D721Med (cell line): ENCODE measurements around the gene KAZALD1.
"Not testable (repeated sequence)": the region's sequence is repeated elsewhere in the genome, so short reads cannot be mapped to it uniquely, and the experiment has no call there.

ENCODE experiments used
- DNase-seq: peaks from one replicate; pipeline ENCODE4 v3.0.0; 2011; ENCODE audit warnings: low spot score; ENCODE audit not compliant: insufficient read length
- FAIRE-seq: peaks from 2 replicates; lab custom pipeline; 2011; peaks lifted over from hg19 to GRCh38; lab: Jason Lieb, UNC
- TF ChIP-seq, protein P1 (sequence below): IDR thresholded peaks from 2 replicates; pipeline ENCODE4 v1.5.1; 2012; ENCODE audit warnings: mild to moderate bottlenecking, control low read depth; ENCODE audit not compliant: insufficient read depth; ENCODE audit errors: missing control alignments

Gene KAZALD1

DNA sequence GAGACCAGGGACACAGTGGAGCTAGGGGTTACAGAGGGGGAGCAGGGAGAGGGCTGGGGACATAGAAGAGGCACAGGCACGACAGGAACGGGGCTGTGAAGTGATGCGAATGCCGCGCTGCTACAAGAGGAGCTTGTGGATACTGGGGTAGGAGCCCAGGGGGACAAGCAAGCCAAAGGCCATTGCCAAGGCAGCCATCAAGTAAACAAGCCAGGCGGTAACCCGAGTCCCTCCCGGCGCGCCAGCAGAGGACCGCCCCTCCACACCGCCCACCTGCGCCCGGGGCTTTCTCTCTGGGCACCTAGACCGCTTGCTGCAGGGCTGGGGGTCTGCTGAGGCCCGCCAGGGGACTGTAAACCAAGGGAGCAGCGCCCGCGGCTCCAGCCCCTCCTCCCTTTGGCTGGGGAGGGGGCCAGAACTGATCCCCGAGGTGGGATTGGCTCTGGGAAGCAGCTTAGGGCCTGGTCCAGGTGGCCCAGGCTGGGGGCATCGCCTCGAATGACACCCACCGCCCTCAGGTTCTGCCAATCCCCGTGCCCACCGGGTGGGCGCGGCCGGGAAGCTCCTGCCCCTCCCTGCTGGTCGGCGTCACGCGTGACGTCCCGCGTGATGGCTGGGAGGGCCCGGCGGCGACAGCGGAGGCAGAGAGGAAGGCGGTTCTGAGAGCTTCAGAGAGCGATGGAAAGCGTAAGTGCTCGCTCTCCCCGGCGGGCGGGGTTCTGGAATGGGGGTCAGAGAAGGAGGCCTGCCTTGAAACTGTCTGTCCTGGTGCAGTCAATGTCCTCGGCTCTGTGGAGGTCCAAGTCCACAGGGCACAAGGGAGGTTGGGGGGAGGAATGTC is 29.8 kb upstream of the KAZALD1 start:
- DNase-seq, result peak; percentile 44
- FAIRE-seq, result no peak
- TF ChIP-seq, protein P1, sequence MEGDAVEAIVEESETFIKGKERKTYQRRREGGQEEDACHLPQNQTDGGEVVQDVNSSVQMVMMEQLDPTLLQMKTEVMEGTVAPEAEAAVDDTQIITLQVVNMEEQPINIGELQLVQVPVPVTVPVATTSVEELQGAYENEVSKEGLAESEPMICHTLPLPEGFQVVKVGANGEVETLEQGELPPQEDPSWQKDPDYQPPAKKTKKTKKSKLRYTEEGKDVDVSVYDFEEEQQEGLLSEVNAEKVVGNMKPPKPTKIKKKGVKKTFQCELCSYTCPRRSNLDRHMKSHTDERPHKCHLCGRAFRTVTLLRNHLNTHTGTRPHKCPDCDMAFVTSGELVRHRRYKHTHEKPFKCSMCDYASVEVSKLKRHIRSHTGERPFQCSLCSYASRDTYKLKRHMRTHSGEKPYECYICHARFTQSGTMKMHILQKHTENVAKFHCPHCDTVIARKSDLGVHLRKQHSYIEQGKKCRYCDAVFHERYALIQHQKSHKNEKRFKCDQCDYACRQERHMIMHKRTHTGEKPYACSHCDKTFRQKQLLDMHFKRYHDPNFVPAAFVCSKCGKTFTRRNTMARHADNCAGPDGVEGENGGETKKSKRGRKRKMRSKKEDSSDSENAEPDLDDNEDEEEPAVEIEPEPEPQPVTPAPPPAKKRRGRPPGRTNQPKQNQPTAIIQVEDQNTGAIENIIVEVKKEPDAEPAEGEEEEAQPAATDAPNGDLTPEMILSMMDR, result no peak

DNA sequence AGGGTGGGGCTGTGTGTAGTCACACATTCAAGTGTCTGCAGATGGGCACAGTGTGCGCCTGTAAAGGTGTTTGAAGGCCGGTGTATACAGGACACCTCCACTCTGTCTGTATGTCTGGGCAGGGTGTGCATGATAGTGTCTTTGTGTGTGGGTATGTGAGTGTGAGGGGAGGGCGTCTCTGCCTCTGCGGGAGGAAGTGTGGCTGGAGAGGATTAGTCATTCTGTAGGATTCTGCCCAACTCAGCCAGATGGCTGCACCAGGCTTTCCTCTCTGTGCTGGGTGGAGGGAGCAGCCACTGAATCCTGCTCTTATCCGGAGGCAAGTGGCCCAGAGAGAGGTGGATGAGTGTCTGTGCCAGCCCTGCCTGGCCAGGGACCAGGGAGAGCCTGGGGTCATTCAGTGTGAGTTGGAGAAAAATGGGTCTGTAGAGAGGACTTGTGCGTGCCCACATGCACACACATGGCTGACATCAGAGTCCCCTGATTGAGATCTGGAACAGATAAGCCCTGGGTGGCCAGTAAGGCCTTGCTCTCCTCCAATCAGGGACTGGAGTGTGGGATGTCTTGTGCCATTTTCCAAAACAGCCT is 29.1 kb upstream of the KAZALD1 start:
- FAIRE-seq (no peak), DNase-seq (peak; percentile 44)
- TF ChIP-seq, protein P1, result no peak

DNA sequence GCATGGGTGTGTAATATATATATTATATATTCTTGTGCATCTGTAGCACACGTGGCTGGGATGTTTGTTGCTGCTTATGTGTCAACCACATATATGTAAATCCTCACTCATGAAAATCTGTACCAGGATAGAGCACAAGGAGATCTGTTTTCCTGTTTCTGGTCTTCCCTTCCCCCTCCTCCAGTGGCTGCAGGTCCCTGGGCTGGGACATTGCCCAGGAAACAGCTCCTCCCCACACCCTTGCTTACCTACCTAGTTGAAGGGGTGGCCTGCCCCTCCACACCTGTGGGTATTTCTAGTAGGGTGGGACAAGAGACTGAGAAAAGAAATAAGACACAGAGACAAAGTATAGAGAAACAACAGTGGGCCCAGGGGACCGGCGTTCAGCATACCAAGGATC is 28.5 kb upstream of the KAZALD1 start:
- DNase-seq (no peak), FAIRE-seq (no peak)
- TF ChIP-seq, protein P1, result no peak

DNA sequence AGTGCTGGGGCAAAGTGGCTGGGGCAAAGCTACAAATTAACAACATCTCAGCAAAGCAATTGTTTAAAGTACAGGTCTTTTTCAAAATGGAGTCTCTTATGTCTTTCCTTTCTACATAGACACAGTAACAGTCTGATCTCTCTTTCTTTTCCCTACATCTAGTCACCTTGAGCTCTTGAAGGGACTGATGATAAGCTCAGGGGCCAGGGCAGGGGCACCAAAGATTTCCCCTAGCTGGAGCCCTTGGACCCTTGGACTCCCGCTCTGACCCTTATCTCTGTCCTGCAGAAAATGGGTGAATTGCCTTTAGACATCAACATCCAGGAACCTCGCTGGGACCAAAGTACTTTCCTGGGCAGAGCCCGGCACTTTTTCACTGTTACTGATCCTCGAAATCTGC is 27.4 kb upstream of the KAZALD1 start:
- DNase-seq, FAIRE-seq: not testable (repeated sequence)

DNA sequence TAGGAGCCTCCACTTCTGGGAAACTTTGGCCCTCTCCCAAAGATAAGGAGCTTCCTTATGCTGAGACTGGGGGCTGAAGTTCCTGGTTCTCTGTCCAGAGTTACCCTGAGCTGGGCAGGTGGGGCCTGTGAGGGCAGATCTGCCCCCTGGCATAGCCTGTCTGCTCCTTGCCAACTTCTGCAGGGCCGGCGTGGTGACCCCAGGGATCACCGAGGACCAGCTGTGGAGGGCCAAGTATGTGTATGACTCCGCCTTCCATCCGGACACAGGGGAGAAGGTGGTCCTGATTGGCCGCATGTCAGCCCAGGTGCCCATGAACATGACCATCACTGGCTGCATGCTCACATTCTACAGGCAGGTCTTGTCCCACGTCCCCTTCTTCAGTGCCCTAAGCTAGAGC is 26.5 kb upstream of the KAZALD1 start:
- TF ChIP-seq, protein P1, result no peak
- FAIRE-seq (no peak), DNase-seq (no peak)

DNA sequence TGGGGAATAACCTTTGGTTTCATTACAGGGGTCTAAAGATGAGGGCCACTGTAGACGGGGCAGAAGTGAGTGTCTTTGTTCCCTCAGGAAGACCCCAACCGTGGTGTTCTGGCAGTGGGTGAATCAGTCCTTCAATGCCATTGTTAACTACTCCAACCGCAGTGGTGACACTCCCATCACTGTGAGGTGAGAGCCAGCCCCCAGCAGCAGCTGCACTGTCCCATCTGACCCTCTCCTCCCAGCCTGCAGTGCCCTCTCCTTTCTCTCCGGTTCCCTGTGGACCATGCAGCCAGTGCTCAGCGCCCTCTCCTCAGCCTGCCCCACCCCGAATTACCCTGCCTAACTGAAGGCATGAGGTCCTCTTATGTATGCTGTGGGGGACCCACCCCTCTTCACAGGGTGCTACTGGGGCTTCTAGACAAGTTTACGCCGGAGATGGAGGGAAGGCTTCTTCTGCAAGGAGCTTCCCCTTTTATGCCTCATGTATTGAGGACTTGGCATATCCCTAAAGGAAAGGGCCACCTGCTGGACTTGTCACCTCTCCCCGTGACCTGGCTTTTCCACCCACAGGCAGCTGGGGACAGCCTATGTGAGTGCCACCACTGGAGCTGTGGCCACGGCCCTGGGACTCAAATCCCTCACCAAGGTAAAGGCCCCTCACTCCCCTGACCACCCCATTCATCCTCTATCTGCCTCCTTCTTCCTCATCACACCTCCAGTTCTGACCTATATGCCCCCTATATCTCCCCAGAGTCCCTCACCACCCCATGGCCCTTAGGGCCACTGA is 25.7 kb upstream of the KAZALD1 start:
- FAIRE-seq, result no peak
- DNase-seq, result no peak
- TF ChIP-seq, protein P1, result no peak

DNA sequence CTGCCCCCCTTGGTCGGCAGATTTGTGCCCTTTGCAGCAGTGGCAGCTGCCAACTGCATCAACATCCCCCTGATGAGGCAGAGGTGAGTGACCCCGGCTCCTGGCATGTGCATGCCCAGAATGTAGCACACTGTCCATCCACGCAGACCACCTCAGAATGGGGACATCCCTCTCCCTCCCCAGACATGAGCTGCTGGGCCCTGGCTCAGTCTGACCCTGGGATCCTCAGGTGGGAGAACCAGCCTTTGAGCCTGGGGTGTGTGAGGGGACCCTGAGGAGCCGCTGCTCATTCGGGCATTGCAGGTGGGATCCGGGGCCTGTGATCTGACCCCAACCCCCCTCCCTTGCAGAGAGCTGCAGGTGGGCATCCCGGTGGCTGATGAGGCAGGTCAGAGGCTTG is 25.1 kb upstream of the KAZALD1 start:
- no peak for DNase-seq
- FAIRE-seq, result no peak
- TF ChIP-seq, protein P1, result no peak
